H1 (cell line): Measurements from ENCODE around the gene RYK. TPM values are rescaled to one million over a fixed set of nuclear protein-coding genes. Genes with fewer than 3 reads are reported as not detected.

Source experiments
- CTCF ChIA-PET: fragments of 300-600 bp; sonication (Branson Sonifier 250); formaldehyde crosslinking; loops from one replicate; lab custom pipeline; 2021; ENCODE audit not compliant: partially characterized antibody; lab: Charles Lee
- POLR2A ChIA-PET: fragments of 300-600 bp; sonication (Branson Sonifier 250); formaldehyde crosslinking; loops from one replicate; lab custom pipeline; 2021; ENCODE audit warnings: inconsistent platforms; ENCODE audit not compliant: partially characterized antibody; lab: Charles Lee
- DNase-seq, 2 experiments: peaks; one replicate each; pipeline versions ENCODE4 v3.0.0 to v3.0.0-alpha.2; 2010 to 2022; ENCODE audit warnings: low spot score in 2 of 2, low read depth in 1 of 2, mixed read lengths in 1 of 2
- FAIRE-seq: peaks from 2 replicates; lab custom pipeline; 2011; peaks lifted over from hg19 to GRCh38; lab: Jason Lieb, UNC
- H2AFZ ChIP-seq: 2 replicates; pipeline ENCODE4 v1.8.1; 2012; ENCODE audit warnings: low read length, inconsistent platforms
- H2AK5ac ChIP-seq: 2 replicates; pipeline ENCODE4 v1.6.1; 2013; ENCODE audit warnings: low read depth, low read length
- H2BK120ac ChIP-seq: replicated peaks from 2 replicates; pipeline ENCODE3; 2013; ENCODE audit warnings: low read depth, low read length, inconsistent platforms
- H2BK12ac ChIP-seq: 2 replicates; pipeline ENCODE4 v1.6.1; 2013; ENCODE audit warnings: low read depth, low read length
- H2BK15ac ChIP-seq: 2 replicates; pipeline ENCODE4 v1.6.1; 2013; ENCODE audit warnings: low read length
- H2BK20ac ChIP-seq: 2 replicates; pipeline ENCODE4 v1.6.1; 2013; ENCODE audit warnings: low read length
- H2BK5ac ChIP-seq: 2 replicates; pipeline ENCODE4 v1.6.1; 2013; ENCODE audit warnings: low read depth, low read length
- H3K14ac ChIP-seq: 2 replicates; pipeline ENCODE4 v1.6.1; 2013; ENCODE audit warnings: inconsistent platforms; ENCODE audit not compliant: insufficient read length
- H3K18ac ChIP-seq: 2 replicates; pipeline ENCODE4 v1.6.1; 2013; ENCODE audit warnings: low read length; ENCODE audit errors: extremely low read depth
- H3K23ac ChIP-seq: 2 replicates; pipeline ENCODE4 v1.6.1; 2013; ENCODE audit warnings: inconsistent platforms; ENCODE audit not compliant: insufficient read length
- H3K23me2 ChIP-seq: 2 replicates; pipeline ENCODE4 v1.6.1; 2013; ENCODE audit warnings: low read depth, low read length
- H3K27ac ChIP-seq: 2 replicates; pipeline ENCODE4 v1.6.1; 2011; ENCODE audit warnings: low read depth, low read length, inconsistent platforms
- H3K27me3 ChIP-seq, 4 experiments: replicated peaks in 1 of 4; 1 replicate in 1 of 4; 2 replicates in 3 of 4; pipeline versions ENCODE4 v1.6.1 to v1.8.1; 2011 to 2013; ENCODE audit warnings: low read length in 3 of 4, mild to moderate bottlenecking in 3 of 4, inconsistent platforms in 2 of 4, mixed read lengths in 2 of 4, moderate library complexity in 1 of 4; ENCODE audit not compliant: control insufficient read depth in 3 of 4, insufficient read depth in 3 of 4; ENCODE audit errors: extremely low read depth in 1 of 4
- H3K36me3 ChIP-seq, 4 experiments: 2 replicates each; pipeline versions ENCODE4 v1.6.1 to v1.8.1; 2011 to 2013; ENCODE audit warnings: mild to moderate bottlenecking in 4 of 4, low read length in 3 of 4, moderate library complexity in 2 of 4, control low read depth in 1 of 4, inconsistent platforms in 1 of 4; ENCODE audit not compliant: insufficient read depth in 4 of 4, control insufficient read depth in 2 of 4
- H3K4ac ChIP-seq: replicated peaks from 2 replicates; pipeline ENCODE3; 2013; ENCODE audit warnings: low read length, low read depth, mixed read lengths, inconsistent platforms; ENCODE audit not compliant: insufficient read length
- H3K4me1 ChIP-seq, 4 experiments: replicated peaks in 1 of 4; 1 replicate in 1 of 4; 2 replicates in 3 of 4; pipeline versions ENCODE4 v1.6.1 to v1.8.1; 2011 to 2013; ENCODE audit warnings: low read length in 3 of 4, inconsistent platforms in 2 of 4, mixed read lengths in 1 of 4; ENCODE audit not compliant: insufficient read depth in 4 of 4, control insufficient read depth in 3 of 4
- H3K4me2 ChIP-seq, 2 experiments: 2 replicates each; pipeline versions ENCODE4 v1.6.1 to v1.8.1; 2011 to 2013; ENCODE audit warnings: low read depth in 2 of 2, low read length in 2 of 2, control low read depth in 1 of 2, inconsistent platforms in 1 of 2, mild to moderate bottlenecking in 1 of 2; ENCODE audit not compliant: insufficient read depth in 1 of 2
- H3K4me3 ChIP-seq, 4 experiments: fragments of 200-600, 300-600 bp in 1 of 4; sonication (generic), shearing (Covaris generic), sonication (Bioruptor Twin) in 1 of 4; 2 replicates each; pipeline versions ENCODE4 v1.5.1 to v1.8.1; 2011 to 2016; ENCODE audit warnings: low read length in 4 of 4, low read depth in 3 of 4, control low read depth in 2 of 4, inconsistent platforms in 2 of 4, mild to moderate bottlenecking in 2 of 4, mixed read lengths in 1 of 4, moderate library complexity in 1 of 4; ENCODE audit not compliant: insufficient read depth in 2 of 4; ENCODE audit errors: extremely low read depth in 1 of 4
- H3K56ac ChIP-seq: replicated peaks from 2 replicates; pipeline ENCODE3; 2013; ENCODE audit warnings: low read depth, mild to moderate bottlenecking, mixed read lengths, low read length, inconsistent platforms; ENCODE audit not compliant: insufficient read length
- H3K79me1 ChIP-seq: 2 replicates; pipeline ENCODE4 v1.6.1; 2013; ENCODE audit warnings: low read depth, low read length, control low read depth
- H3K79me2 ChIP-seq, 2 experiments: 2 replicates each; pipeline versions ENCODE4 v1.6.1 to v1.8.1; 2012 to 2013; ENCODE audit warnings: low read length in 2 of 2, mild to moderate bottlenecking in 2 of 2, inconsistent platforms in 1 of 2; ENCODE audit not compliant: insufficient read depth in 2 of 2, control insufficient read depth in 1 of 2
- H3K9ac ChIP-seq, 4 experiments: replicated peaks in 1 of 4; 1 replicate in 1 of 4; 2 replicates in 3 of 4; pipeline versions ENCODE4 v1.6.1 to v1.8.1; 2011 to 2013; ENCODE audit warnings: low read depth in 3 of 4, low read length in 3 of 4, control low read depth in 2 of 4, mild to moderate bottlenecking in 2 of 4, moderate library complexity in 2 of 4, inconsistent platforms in 1 of 4; ENCODE audit errors: extremely low read depth in 1 of 4
- H3K9me3 ChIP-seq, 2 experiments: 2 replicates each; pipeline versions ENCODE4 v1.6.1 to v1.8.1; 2012 to 2013; ENCODE audit warnings: mild to moderate bottlenecking in 2 of 2, moderate library complexity in 2 of 2, control low read depth in 1 of 2, inconsistent platforms in 1 of 2, low read depth in 1 of 2, low read length in 1 of 2, mixed read lengths in 1 of 2; ENCODE audit not compliant: insufficient read depth in 2 of 2
- H4K20me1 ChIP-seq, 2 experiments: replicated peaks in 1 of 2; 2 replicates each; pipeline versions ENCODE3 to v1.8.1; 2011 to 2013; ENCODE audit warnings: inconsistent platforms in 2 of 2, low read length in 2 of 2, mild to moderate bottlenecking in 1 of 2; ENCODE audit not compliant: insufficient read depth in 2 of 2, control insufficient read depth in 1 of 2
- H4K5ac ChIP-seq: 2 replicates; pipeline ENCODE4 v1.6.1; 2013; ENCODE audit warnings: low read length, low read depth, mixed read lengths, inconsistent platforms; ENCODE audit not compliant: insufficient read length
- H4K8ac ChIP-seq: 2 replicates; pipeline ENCODE4 v1.8.0; 2013; ENCODE audit warnings: mild to moderate bottlenecking, moderate library complexity, low read length, inconsistent platforms; ENCODE audit not compliant: insufficient read depth; ENCODE audit errors: extremely low read depth
- H4K91ac ChIP-seq: replicated peaks from 2 replicates; pipeline ENCODE3; 2013; ENCODE audit warnings: low read length, mixed read lengths, inconsistent platforms; ENCODE audit not compliant: insufficient read length
- ATF2 ChIP-seq: IDR thresholded peaks from 2 replicates; pipeline ENCODE4 v1.6.1; 2012; ENCODE audit warnings: low read length, inconsistent platforms
- BACH1 ChIP-seq: IDR thresholded peaks from 2 replicates; pipeline ENCODE4 v1.6.1; 2012; ENCODE audit warnings: low read length, improper control_type of control experiment
- CBX8 ChIP-seq: fragments of 300-800, 300-1000 bp; sonication (generic); IDR thresholded peaks from 2 replicates; pipeline ENCODE4 v1.7.1; 2016; ENCODE audit warnings: low read depth, low read length, borderline replicate concordance
- EP300 ChIP-seq, 2 experiments: IDR thresholded peaks; 1 replicate in 1 of 2; 2 replicates in 1 of 2; pipeline ENCODE4 v1.6.1; 2011 to 2012; ENCODE audit warnings: low read depth in 2 of 2, low read length in 2 of 2, mild to moderate bottlenecking in 2 of 2, borderline replicate concordance in 1 of 2, inconsistent platforms in 1 of 2, moderate library complexity in 1 of 2
- HDAC6 ChIP-seq: IDR thresholded peaks from one replicate; pipeline ENCODE4 v1.7.1; 2012; ENCODE audit warnings: low read depth, mild to moderate bottlenecking, inconsistent platforms, low read length, moderate library complexity
- JUN ChIP-seq: IDR thresholded peaks from 2 replicates; pipeline ENCODE4 v1.6.1; 2011; ENCODE audit warnings: low read depth, mild to moderate bottlenecking, improper control_type of control experiment, low read length
- KDM1A ChIP-seq: fragments of 200-600, 300-600 bp; sonication (generic); IDR thresholded peaks from 2 replicates; pipeline ENCODE4 v1.7.1; 2016; ENCODE audit warnings: mild to moderate bottlenecking, low read length, borderline replicate concordance
- PHF8 ChIP-seq: fragments of 200-600 bp; sonication (generic); conservative IDR thresholded peaks from 2 replicates; pipeline ENCODE4 v1.7.1; 2012; ENCODE audit warnings: low read depth, mild to moderate bottlenecking, inconsistent platforms, low read length, moderate library complexity
- POLR2A ChIP-seq, 2 experiments: IDR thresholded peaks; 1 replicate in 1 of 2; 2 replicates in 1 of 2; pipeline ENCODE4 v1.6.1; 2011; ENCODE audit warnings: low read depth in 2 of 2, low read length in 2 of 2, mild to moderate bottlenecking in 2 of 2; ENCODE audit errors: control extremely low read depth in 1 of 2
- POLR2AphosphoS5 ChIP-seq: IDR thresholded peaks from 2 replicates; pipeline ENCODE4 v1.6.1; 2011; ENCODE audit warnings: low read depth, low read length
- POU5F1 ChIP-seq: IDR thresholded peaks from 2 replicates; pipeline ENCODE4 v1.6.1; 2011; ENCODE audit warnings: low read depth, mild to moderate bottlenecking, low read length, moderate library complexity
- TAF1 ChIP-seq: IDR thresholded peaks from 2 replicates; pipeline ENCODE4 v1.6.1; 2011; ENCODE audit warnings: mild to moderate bottlenecking, low read depth, low read length
- TBP ChIP-seq: IDR thresholded peaks from 2 replicates; pipeline ENCODE4 v1.6.1; 2011; ENCODE audit warnings: low read depth, low read length, improper control_type of control experiment
- WGBS, 2 experiments: shearing (Covaris generic) in 1 of 2; methylation state at CpG; one replicate each; pipeline versions ENCODE4 v1.1.6 to v1.1.7; 2013 to 2015; ENCODE audit warnings: low lambda C conversion rate in 2 of 2, mixed read lengths in 2 of 2, inconsistent platforms in 1 of 2, low coverage in 1 of 2, missing lambda C conversion rate in 1 of 2; ENCODE audit not compliant: insufficient replicate concordance in 2 of 2, insufficient coverage in 1 of 2, insufficient read length in 1 of 2; ENCODE audit errors: extremely low coverage in 1 of 2, missing lambda C conversion rate in 1 of 2; 5-methylcytosine and 5-hydroxymethylcytosine counted together
- polyA plus RNA-seq, 7 experiments: library from polyadenylated mRNA; depleted of rRNA in 3 of 7; stranded (reverse) in 5 of 7; unstranded in 2 of 7; fragments of >200 nt in 5 of 7; fragments of 200-250 nt in 2 of 7; gene quantifications; 1 replicate in 5 of 7; 2 replicates in 1 of 7; 4 replicates in 1 of 7; pipeline versions ENCODE4 v1.2.1 to v1.2.3, GENCODE V29; 2011 to 2013; ENCODE audit warnings: missing spikeins in 2 of 7, mixed read lengths in 2 of 7
- total RNA-seq: library from RNA; stranded (reverse); fragmentation: NEBNext Ultra II Directional; extraction: Animal tissue kit (Norgen Biotek cat#: 25700); gene quantifications from 2 replicates; pipeline ENCODE4 v1.2.1, GENCODE V29; 2021

The RYK gene
- total and polyA plus RNA-seq, 2 of the 8 experiments (the other 6 are each of a cell fraction or from before 2014, with no cell fraction given): 30.5 to 63.8 TPM

- POLR2A ChIA-PET: interaction anchor here (1.4 to 1.8 kb wide), 2 partner anchors 12 to 24 kb away, joined by 3 read pairs; no protein-coding TSS in a partner anchor
- Histone ChIP-seq H2BK12ac (no peak overlapping the region), H3K4ac (no peak overlapping the region), H4K5ac (no peak overlapping the region), H3K4me3 (no peak overlapping the region), H3K79me1 (peaks cover 2% of the 10 kb centered on the region), H2AFZ (no peak overlapping the region), H3K18ac (no peak overlapping the region), H3K9me3 (no peaks in the 10 kb centered on the region; a peak in 1 of 4 replicates), H3K14ac (no peak overlapping the region), H2AK5ac (no peak overlapping the region), H3K36me3 (no peaks in the 10 kb centered on the region), H3K4me2 (no peak overlapping the region), H3K79me2 (peaks cover 8 to 97% of the 10 kb centered on the region in 2 experiments), H3K56ac (no peak overlapping the region), H2BK20ac (no peak overlapping the region), H3K27me3 (no peaks in the 10 kb centered on the region), H3K9ac (no peak overlapping the region), H2BK120ac (no peak overlapping the region), H2BK15ac (no peak overlapping the region), H3K23ac (no peak overlapping the region), H4K91ac (no peak overlapping the region), H4K8ac (no peak overlapping the region), H4K20me1 (peaks cover 3 to 12% of the 10 kb centered on the region in 2 experiments), H3K4me1 (peaks cover 0 to 3% (median 0%) of the 10 kb centered on the region in 4 experiments; a peak in 1 of 7 replicates), H2BK5ac (no peak overlapping the region), H3K23me2 (no peaks in the 10 kb centered on the region), H3K27ac (no peak overlapping the region)
- CTCF ChIA-PET: interaction anchor here (0.6 to 8.8 kb wide), 5 partner anchors 11 to 248 kb away, joined by 3 to 88 read pairs (median 6); no protein-coding TSS in a partner anchor
- 86% methylated on average over 6 of the region's 6 CpGs; no CpG with 5 or more reads in 1 of the 2 experiments for WGBS, 2 experiments
- FAIRE-seq: no peak
- no peak for DNase-seq
- TF ChIP-seq JUN: no peak
- TF ChIP-seq POLR2A (IDR thresholded peaks at IDR 0.05; ENCODE audit: control extremely low read depth in 1 of 2, low read depth in 2 of 2, low read length in 2 of 2): no peak
- no peak for TF ChIP-seq CBX8
- no peak for TF ChIP-seq POLR2AphosphoS5
- no peak for TF ChIP-seq BACH1
- no peak for TF ChIP-seq PHF8
- no peak for TF ChIP-seq ATF2
- no peak for TF ChIP-seq TBP
- TF ChIP-seq EP300 (IDR thresholded peaks at IDR 0.05; ENCODE audit: borderline replicate concordance in 1 of 2, low read depth in 2 of 2, low read length in 2 of 2): no peak
- TF ChIP-seq POU5F1: no peak
- no peak for TF ChIP-seq KDM1A
- TF ChIP-seq TAF1: no peak
- no peak for TF ChIP-seq HDAC6
These were observed 22.6 kb downstream of the RYK start for GRCh38 chr3:134228035-134228434.
